DLD1 (cell line): Measurements from ENCODE around the gene SNX7.

ENCODE experiments used
- in situ Hi-C: cut with HindIII; loops from 2 replicates; pipeline ENCODE4 v1.10.0; 2017; ENCODE audit warnings: low sequenced_read_pairs

Gene SNX7

GRCh38 chr1:98661544-98662355 is at the start of gene SNX7:
SNX7 (plus strand) TSS chr1:98661721; CDS start chr1:98661732, 11 bp downstream.
- in situ Hi-C loops, result no loop called here

GRCh38 chr1:98637316-98637715 is 24.2 kb upstream of the SNX7 start:
- in situ Hi-C loops, result no loop called here

GRCh38 chr1:98638185-98638584 is 23.3 kb upstream of the SNX7 start:
- in situ Hi-C loops, result no loop called here

GRCh38 chr1:98644510-98644909 is 17.0 kb upstream of the SNX7 start:
- in situ Hi-C loops, result no loop called here

- in situ Hi-C loops, result no loop called here
Observed at GRCh38 chr1:98651116-98651632, 10.3 kb upstream of the SNX7 start.

GRCh38 chr1:98653123-98653522 is 8.4 kb upstream of the SNX7 start:
- in situ Hi-C loops, result no loop called here

- in situ Hi-C loops, result no loop called here
Observed at GRCh38 chr1:98659879-98660278, 1.6 kb upstream of the SNX7 start.

GRCh38 chr1:98660940-98661543 is 479 bp upstream of the SNX7 start:
- in situ Hi-C loops, result no loop called here

GRCh38 chr1:98662356-98662670 is 792 bp downstream of the SNX7 start:
- in situ Hi-C loops, result no loop called here

GRCh38 chr1:98668733-98669132 is 7.2 kb downstream of the SNX7 start:
- in situ Hi-C loops, result no loop called here

GRCh38 chr1:98669355-98670296 is 8.1 kb downstream of the SNX7 start:
- in situ Hi-C loops, result no loop called here

GRCh38 chr1:98672189-98672588 is 10.7 kb downstream of the SNX7 start:
- in situ Hi-C loops, result no loop called here

- in situ Hi-C loops, result no loop called here
Observed at GRCh38 chr1:98674075-98674781, 12.7 kb downstream of the SNX7 start.

GRCh38 chr1:98675282-98675681 is 13.8 kb downstream of the SNX7 start:
- in situ Hi-C loops, result no loop called here

GRCh38 chr1:98677288-98677687 is 15.8 kb downstream of the SNX7 start:
- in situ Hi-C loops, result no loop called here

GRCh38 chr1:98681812-98682211 is 20.3 kb downstream of the SNX7 start:
- in situ Hi-C loops, result no loop called here

- in situ Hi-C loops, result no loop called here
Observed at GRCh38 chr1:98688110-98688739, 26.7 kb downstream of the SNX7 start.

- in situ Hi-C loops, result no loop called here
Observed at GRCh38 chr1:98690576-98690975, 29.1 kb downstream of the SNX7 start.

- in situ Hi-C loops, result no loop called here
Observed at GRCh38 chr1:98692482-98692881, 31.0 kb downstream of the SNX7 start.

GRCh38 chr1:98693385-98693784 is 31.9 kb downstream of the SNX7 start:
- in situ Hi-C loops, result no loop called here
